IPS DF 19.7 (cell line): ENCODE measurements around the gene GFRA4.
"Not testable (repeated sequence)": the region's sequence is repeated elsewhere in the genome, so short reads cannot be mapped to it uniquely, and the experiment has no call there.

Source experiments
- DNase-seq: peaks from one replicate; pipeline ENCODE4 v3.0.0-alpha.2; 2013; ENCODE audit warnings: low read depth, low spot score

The GFRA4 gene

DNA sequence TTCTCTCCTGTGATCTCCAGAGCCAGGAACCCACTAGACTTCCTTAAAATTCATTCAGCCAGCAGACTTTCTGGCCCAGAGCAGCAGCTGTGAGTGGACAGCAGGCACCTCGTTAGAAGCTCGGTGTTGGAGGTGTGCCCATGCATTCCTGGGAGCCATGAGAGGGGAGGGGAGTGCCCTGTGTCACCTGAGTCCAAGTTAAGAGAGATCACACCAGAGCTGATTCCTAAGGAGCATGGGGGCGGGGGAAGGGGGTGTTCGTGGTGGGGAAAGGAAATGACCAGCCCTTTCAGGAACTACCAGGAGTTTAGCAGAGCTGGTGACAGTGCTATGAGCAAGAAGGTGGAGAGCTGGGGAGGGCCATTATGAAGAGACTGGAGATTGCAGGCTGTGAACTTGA, 46.9 kb downstream of the GFRA4 start:
- peak; percentile 45 for DNase-seq

DNA sequence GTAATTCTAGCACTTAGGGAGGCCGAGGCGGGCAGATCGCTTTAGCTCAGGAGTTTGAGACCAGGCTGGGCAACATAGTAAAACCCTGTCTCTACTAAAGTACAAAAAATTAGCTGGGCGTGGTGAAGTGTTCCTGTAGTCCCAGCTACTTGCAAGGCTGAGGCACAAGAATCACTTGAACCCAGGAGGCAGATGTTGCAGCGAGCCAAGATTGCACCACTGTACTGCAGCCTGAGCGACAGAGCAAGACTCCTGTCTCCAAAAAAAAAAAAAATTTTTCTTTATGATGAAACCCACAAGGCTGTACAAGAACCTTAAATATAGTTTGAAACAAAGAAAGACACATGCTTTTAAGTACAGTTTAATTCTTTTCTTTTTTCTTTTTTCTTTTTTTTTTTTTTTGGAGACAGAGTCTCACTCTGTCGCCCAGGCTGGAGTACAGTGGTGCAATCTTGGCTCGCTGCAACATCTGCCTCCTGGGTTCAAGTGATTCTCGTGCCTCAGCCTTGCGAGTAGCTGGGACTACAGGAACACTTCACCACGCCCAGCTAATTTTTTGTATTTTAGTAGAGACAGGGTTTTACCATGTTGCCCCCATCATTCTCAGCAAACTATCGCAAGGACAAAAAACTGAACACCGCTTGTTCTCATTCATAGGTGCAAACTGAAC, 47.9 kb downstream of the GFRA4 start:
- DNase-seq = not testable (repeated sequence)

DNA sequence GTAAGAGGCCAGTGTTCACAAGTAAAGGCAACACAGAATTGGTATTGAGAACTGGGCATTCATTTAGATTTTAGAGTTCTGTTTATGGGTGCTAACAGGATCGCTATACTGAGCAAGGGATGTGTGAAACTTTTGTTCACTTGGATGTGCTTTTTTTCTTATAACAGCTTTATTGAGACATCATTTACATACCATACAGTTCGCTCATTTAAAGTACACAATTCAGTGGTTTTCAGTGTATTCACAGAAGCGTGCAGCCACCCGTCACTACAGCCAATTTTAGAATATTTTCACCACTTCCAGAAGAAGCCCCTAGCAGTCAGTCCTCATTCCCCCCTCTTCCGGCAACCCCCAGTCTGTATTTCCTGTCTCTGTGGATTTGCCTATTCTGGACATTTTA, 48.7 kb downstream of the GFRA4 start:
- no peak for DNase-seq

DNA sequence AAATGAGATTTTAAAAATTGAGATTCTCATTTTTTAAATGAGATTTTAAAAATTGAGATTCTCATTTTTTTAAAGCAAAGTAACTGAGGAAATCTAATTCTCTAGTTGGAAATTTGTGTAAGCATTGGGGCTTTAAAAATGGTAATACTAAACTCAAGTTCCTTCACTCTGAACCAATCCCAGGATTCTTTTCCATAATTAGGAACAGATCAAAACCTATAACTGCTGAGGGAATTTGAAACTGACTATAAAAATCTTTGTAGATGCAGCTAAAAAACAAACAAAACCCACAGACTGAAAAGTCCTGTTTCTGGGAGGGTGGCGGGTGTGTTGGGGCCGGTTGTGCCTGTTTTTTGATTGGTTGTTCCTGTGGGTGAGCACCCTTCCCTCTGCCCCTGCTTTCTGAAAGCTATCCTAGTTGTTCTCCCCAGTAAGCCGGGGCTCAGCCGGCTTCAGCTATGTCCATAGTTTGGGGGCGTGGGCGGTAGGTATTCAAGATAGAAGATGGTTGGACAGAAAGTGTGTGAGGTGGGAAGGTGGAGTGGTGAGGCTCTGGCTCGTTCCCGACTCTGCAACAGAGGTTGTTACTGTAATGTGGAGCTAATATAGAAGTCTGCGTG, 49.3 kb downstream of the GFRA4 start:
- no peak for DNase-seq

GRCh38 chr20:3612795-3613572, 50.2 kb downstream of the GFRA4 start:
- no peak for DNase-seq

DNA sequence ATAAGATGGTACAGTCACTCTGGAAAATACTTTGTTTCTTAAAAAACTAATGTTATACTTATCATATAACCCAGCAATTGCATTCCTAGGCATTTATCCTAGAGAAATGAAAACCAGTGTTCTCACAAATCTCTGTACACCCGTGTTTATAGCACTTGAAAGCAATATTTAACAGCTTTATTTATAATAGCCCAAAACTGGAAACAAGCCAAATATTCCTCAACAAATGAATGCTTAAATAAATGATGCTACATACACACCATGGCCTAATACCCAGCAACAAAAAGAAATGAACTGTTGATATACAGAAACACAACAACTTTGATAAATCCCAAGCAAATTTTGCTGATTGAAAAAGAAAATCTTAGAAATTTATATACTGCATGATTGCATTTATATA, 51.3 kb downstream of the GFRA4 start:
- DNase-seq = no peak
